ELF-1 (cell line): ENCODE data around the gene CADPS2.

Experiments used
- DNase-seq: peaks from one replicate; pipeline ENCODE4 v3.0.0-alpha.2; 2016; ENCODE audit warnings: low read depth, low spot score

CADPS2 gene

DNA sequence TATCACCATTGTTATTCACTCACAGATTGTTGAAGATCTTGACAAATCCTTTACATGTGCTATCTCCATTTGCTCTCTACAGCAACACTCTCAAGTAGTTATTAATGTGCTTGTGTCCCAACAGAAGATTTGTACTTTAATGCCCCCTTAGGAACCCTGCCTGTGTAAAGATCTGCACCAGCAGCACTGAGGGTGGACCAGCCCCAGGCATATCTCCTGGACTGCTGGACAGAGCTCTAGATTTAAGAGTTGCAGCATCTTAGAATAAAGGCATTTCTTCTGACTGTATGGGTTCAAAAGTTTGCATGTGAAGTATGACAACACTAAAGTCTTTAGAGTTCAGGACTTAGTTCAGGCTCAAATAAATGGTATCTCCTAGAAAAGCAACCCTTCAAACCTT lies 282.0 kb downstream of the CADPS2 start:
- no peak for DNase-seq

- DNase-seq: no peak
These were observed 283.5 kb downstream of the CADPS2 start for GRCh38 chr7:122602800-122603199.

- no peak for DNase-seq
These were observed 285.6 kb downstream of the CADPS2 start for GRCh38 chr7:122600630-122601029.

- no peak for DNase-seq
These were observed 286.2 kb downstream of the CADPS2 start for GRCh38 chr7:122600042-122600441.

DNA sequence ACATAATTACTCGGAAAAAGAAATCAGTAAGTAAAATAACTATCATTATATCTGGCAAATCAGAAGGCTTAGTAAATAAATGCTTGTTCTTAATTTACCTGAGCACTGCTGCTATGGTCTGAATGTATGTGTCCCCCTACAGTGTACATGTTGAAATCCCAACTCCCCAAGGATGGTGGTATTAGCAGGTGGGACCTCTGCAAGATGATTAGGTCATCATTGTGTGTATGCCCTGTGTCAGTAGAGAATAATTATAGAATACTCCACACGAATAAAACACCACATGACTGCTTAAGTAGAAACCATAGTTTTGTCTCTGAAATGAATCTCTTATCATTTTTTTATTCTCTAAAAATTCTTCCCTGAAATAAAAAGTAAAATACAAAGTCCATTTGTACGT lies 289.0 kb downstream of the CADPS2 start:
- no peak for DNase-seq

GRCh38 chr7:122595885-122596284 lies 290.4 kb downstream of the CADPS2 start:
- DNase-seq: no peak

- DNase-seq: no peak
These were observed 297.6 kb downstream of the CADPS2 start for GRCh38 chr7:122588621-122589020.

DNA sequence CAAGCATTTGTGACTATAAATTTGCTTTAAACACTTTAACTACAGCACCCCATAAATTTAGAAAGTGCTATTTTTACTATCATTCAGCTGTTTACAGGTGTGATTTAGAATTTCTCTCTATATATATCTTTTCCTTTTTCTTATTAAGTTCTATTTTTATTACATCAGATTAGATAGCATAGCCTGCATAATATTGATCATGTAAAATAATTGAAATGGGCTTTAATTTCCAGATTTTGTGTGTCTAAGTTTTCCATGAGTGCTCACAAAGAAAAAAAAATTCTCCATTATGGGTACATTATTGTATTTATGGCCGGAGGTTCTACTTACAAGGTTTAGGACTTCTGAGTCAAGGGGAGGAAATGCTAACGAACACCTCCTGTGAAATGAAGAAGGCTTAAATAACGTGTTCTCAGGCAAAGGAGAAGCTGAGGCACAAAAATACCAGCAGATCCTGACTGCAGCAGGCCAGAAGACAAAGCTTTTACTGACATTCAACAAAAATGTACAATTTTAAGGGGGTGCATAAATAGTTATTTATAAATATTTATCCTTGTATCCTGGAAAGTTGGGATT lies 301.5 kb downstream of the CADPS2 start:
- no peak for DNase-seq

GRCh38 chr7:122578350-122578749 lies 307.9 kb downstream of the CADPS2 start:
- DNase-seq: no peak

DNA sequence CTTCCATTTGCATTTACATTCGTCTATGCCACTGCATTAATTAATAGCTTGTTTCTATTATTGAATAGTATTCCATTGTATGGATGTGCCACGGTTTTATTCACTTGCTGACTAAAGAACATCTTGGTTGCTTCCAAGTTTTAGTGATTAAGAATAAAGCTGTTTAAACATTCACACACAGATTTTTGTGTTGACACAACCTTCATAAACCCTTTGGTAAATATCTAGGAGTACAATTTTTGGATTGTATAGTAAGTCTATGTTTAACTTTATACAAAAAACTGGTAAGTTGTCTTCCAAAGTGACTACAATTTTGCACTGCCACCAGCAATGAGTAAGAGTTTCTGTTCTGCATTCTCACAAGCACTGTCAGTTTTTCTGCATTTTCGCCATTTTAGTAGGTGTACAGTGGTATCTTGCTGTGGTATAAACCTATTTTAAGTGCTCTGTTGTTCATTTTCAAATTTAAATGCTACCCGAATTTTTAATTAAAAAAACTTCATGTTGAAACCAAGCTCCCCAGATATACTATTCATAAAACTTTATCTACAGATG lies 308.7 kb downstream of the CADPS2 start:
- DNase-seq: no peak

GRCh38 chr7:122572706-122573105 lies 313.6 kb downstream of the CADPS2 start:
- no peak for DNase-seq

DNA sequence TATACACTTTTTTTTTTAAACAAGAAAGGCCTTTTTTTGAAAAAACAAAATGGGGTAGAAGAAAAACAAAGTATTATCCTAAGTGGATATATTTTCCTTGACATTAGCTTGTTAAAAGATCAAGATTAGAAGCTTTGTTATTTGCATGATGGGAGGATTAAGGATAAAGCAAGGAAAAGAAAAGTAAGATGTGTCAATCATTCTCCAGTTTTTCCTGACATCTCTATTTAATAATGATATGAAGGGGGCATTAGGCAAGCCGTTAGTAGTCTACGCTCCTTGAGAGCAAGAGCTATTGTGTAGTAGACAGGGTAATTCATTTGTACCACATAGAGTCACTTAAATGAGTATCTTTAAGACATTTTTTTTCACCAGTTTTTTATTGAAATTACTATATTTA lies 324.9 kb downstream of the CADPS2 start:
- no peak for DNase-seq

- no peak for DNase-seq
These were observed 329.3 kb downstream of the CADPS2 start for GRCh38 chr7:122556873-122557542.

- DNase-seq: no peak
These were observed 330.0 kb downstream of the CADPS2 start for GRCh38 chr7:122556219-122556618.

DNA sequence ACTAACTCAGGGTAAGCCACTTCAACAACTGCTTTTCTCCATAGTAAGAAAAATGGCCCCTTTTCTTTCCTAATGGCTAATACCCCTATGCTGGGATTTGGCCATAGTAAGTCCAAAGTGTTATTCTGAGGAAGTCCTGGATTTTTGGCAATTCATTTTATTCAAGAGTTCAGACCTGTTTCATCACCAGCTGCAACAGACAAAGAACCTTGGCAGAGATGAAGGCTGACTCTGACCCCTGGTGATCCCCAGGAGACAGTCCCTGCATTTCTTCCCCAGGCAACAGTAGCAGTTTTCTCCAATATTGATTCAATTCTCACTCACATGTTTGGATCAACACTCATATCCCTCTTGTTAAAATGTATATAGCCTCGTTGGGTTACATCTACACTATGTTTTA lies 332.5 kb downstream of the CADPS2 start:
- no peak for DNase-seq

GRCh38 chr7:122552769-122553168 lies 333.5 kb downstream of the CADPS2 start:
- DNase-seq: no peak

DNA sequence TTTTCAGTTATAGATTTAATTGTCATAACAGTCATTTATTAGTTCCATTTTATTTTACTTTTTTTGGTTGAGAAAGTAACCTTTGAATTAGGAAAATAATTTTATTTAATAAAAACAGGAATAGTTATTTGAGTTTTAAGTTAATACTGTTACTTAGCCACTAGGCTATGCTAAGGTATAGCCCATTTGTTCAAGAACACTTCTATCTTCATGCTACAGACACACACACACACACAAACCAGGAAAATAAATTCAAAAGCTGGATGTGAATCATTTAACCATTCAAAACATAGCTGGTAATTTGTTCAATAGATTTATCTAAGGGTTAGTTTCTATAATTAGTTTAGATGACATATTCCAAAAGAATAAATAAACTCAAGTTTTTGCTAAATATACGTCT lies 335.7 kb downstream of the CADPS2 start:
- no peak for DNase-seq

DNA sequence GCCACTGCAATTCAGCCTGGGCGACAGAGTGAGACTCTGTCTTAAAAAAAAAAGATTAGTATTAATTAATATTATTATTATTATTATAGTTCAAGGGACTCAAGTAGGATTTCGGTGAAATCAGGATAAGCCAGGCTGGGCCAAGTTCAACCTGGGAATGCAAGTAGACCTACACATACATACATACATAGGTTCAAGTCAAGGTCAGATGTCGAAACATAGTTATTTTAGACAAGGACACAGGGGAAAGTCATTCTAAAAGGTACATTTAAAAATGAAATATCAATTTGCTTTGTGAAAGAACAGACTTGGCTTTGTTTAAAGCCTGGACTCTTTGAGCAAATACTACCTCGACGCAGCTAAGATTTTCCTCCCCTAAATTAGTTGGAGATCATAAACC lies 336.7 kb downstream of the CADPS2 start:
- DNase-seq: no peak

- DNase-seq: no peak
These were observed 339.8 kb downstream of the CADPS2 start for GRCh38 chr7:122546496-122546895.

DNA sequence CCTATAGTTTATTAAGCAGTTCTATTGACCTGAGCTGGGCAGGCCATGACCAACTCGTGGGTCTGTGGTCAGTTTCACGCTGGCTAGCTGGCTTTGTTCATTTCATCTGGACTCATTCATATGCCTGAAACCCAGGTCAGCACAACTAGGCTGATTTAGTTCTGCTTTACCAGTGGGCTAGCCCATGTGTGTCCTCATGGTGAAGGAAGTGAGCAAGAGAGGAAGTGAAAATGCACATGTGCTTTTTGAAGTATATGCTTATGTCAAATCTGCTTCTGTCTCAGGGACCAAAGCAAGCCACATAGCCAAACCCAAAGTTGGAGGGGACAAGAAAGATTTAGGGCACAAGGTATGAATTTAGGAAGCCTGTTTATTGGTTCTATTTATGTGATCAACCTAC lies 341.8 kb downstream of the CADPS2 start:
- no peak for DNase-seq

- no peak for DNase-seq
These were observed 342.4 kb downstream of the CADPS2 start for GRCh38 chr7:122543891-122544290.

DNA sequence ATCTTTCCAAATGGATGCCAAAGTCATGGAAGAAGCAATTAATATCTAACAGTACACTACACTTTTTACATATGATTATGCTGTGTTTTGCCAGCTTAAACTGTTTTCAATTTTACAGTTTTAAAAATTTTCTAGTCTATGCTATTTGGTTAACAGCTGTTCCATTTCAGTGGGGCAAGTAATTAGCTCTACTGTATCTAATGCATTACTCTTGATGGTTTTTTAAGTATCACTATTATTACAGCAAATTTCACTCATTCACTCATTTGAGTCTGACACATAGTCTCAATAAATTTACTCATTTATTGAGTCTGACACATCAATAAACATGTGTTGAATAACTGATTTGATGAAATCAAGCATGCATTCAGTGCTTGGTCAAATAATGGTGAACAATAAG lies 343.1 kb downstream of the CADPS2 start:
- DNase-seq: no peak

DNA sequence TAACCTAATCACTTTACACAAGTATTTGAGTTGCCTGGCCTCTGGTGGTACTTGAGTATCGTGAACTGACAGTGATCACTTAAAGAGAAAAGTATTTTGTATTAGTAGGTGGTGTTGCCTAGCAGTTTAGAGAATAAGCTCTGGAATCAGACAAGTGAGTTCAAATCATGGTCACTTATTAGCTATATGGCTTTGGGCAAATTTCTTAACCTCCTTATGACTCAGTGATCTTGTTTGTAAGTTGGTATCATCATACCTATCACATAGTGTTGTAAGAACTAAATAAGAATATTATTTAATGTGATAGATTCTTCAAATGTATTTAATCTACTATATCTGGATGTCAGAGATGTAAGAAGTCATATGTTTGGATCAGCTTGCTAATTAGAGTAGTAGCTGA lies 351.2 kb downstream of the CADPS2 start:
- no peak for DNase-seq
